H9 (cell line): ENCODE results near the gene FAM78A. TPM values are rescaled to one million over a fixed set of nuclear protein-coding genes. Genes with fewer than 3 reads are reported as not detected.

Experiments used
- DNase-seq: peaks from one replicate; pipeline ENCODE4 v3.0.0-alpha.2; 2017
- H2AFZ ChIP-seq: one replicate; pipeline ENCODE4 v1.6.1; 2013; ENCODE audit warnings: mild to moderate bottlenecking, low read length, control low read depth, moderate library complexity
- H2AK5ac ChIP-seq: 2 replicates; pipeline ENCODE4 v1.6.1; 2013; ENCODE audit warnings: low read length, control low read depth, mixed read lengths; ENCODE audit not compliant: insufficient read length
- H2BK120ac ChIP-seq: one replicate; pipeline ENCODE4 v1.6.1; 2013; ENCODE audit warnings: low read depth, mild to moderate bottlenecking, low read length, control low read depth, inconsistent platforms; ENCODE audit not compliant: poor library complexity, severe bottlenecking
- H2BK12ac ChIP-seq: 2 replicates; pipeline ENCODE4 v1.6.1; 2013; ENCODE audit warnings: low read length, control low read depth, mixed read lengths, low read depth; ENCODE audit not compliant: insufficient read length
- H2BK15ac ChIP-seq: 2 replicates; pipeline ENCODE4 v1.6.1; 2013; ENCODE audit warnings: low read depth, low read length, control low read depth
- H2BK20ac ChIP-seq: one replicate; pipeline ENCODE4 v1.6.1; 2013; ENCODE audit warnings: low read depth, mild to moderate bottlenecking, low read length, control low read depth, inconsistent platforms; ENCODE audit not compliant: poor library complexity, severe bottlenecking
- H2BK5ac ChIP-seq: 2 replicates; pipeline ENCODE4 v1.6.1; 2013; ENCODE audit warnings: low read length, control low read depth, mixed read lengths; ENCODE audit not compliant: insufficient read length
- H3K14ac ChIP-seq: 2 replicates; pipeline ENCODE4 v1.6.1; 2013; ENCODE audit warnings: low read length, control low read depth; ENCODE audit not compliant: insufficient read depth
- H3K18ac ChIP-seq: 2 replicates; pipeline ENCODE4 v1.6.1; 2013; ENCODE audit warnings: low read depth, mild to moderate bottlenecking, mixed read lengths, low read length, control low read depth; ENCODE audit not compliant: insufficient read length
- H3K23ac ChIP-seq: 2 replicates; pipeline ENCODE4 v1.6.1; 2013; ENCODE audit warnings: low read length, control low read depth, mixed read lengths, low read depth; ENCODE audit not compliant: insufficient read length
- H3K23me2 ChIP-seq: 2 replicates; pipeline ENCODE4 v1.6.1; 2013; ENCODE audit warnings: low read depth, mild to moderate bottlenecking, mixed read lengths, low read length, control low read depth; ENCODE audit not compliant: insufficient read length, poor library complexity, severe bottlenecking
- H3K27ac ChIP-seq: 2 replicates; pipeline ENCODE4 v1.5.1; 2013; ENCODE audit warnings: low read length, control low read depth, mixed read lengths, low read depth; ENCODE audit not compliant: insufficient read length
- H3K27me3 ChIP-seq: 2 replicates; pipeline ENCODE4 v1.6.1; 2013; ENCODE audit warnings: low read length, control low read depth, inconsistent platforms; ENCODE audit not compliant: insufficient read depth
- H3K4ac ChIP-seq: 2 replicates; pipeline ENCODE4 v1.6.1; 2013; ENCODE audit warnings: low read depth, mild to moderate bottlenecking, control low read depth, inconsistent platforms, low read length, moderate library complexity
- H3K4me1 ChIP-seq: 2 replicates; pipeline ENCODE4 v1.6.1; 2013; ENCODE audit warnings: low read length, control low read depth, inconsistent platforms; ENCODE audit not compliant: insufficient read depth
- H3K4me2 ChIP-seq: 2 replicates; pipeline ENCODE4 v1.6.1; 2013; ENCODE audit warnings: low read length, control low read depth, mixed read lengths; ENCODE audit not compliant: insufficient read length, insufficient read depth
- H3K56ac ChIP-seq: 2 replicates; pipeline ENCODE4 v1.6.1; 2013; ENCODE audit warnings: low read depth, mild to moderate bottlenecking, mixed read lengths, low read length, control low read depth; ENCODE audit not compliant: insufficient read length
- H3K79me1 ChIP-seq: 2 replicates; pipeline ENCODE4 v1.6.1; 2013; ENCODE audit warnings: low read depth, mild to moderate bottlenecking, moderate library complexity, low read length, control low read depth, inconsistent platforms; ENCODE audit not compliant: insufficient read depth, poor library complexity, severe bottlenecking
- H3K79me2 ChIP-seq: 2 replicates; pipeline ENCODE4 v1.6.1; 2013; ENCODE audit warnings: low read length, control low read depth, inconsistent platforms; ENCODE audit not compliant: insufficient read depth
- H3K9ac ChIP-seq: 2 replicates; pipeline ENCODE4 v1.6.1; 2013; ENCODE audit warnings: low read length, control low read depth, mixed read lengths; ENCODE audit not compliant: insufficient read length; ENCODE audit errors: extremely low read depth
- H3K9me3 ChIP-seq: one replicate; pipeline ENCODE4 v1.6.1; 2013; ENCODE audit warnings: low read depth, low read length, inconsistent platforms; ENCODE audit not compliant: control insufficient read depth
- H3T11ph ChIP-seq: one replicate; pipeline ENCODE4 v1.6.1; 2013; ENCODE audit warnings: mild to moderate bottlenecking, low read length, control low read depth, inconsistent platforms
- H4K20me1 ChIP-seq: one replicate; pipeline ENCODE4 v1.6.1; 2013; ENCODE audit not compliant: control insufficient read depth, insufficient read length, insufficient read depth
- H4K5ac ChIP-seq: 2 replicates; pipeline ENCODE4 v1.6.1; 2013; ENCODE audit warnings: low read depth, mild to moderate bottlenecking, mixed read lengths, low read length, control low read depth; ENCODE audit not compliant: insufficient read length
- H4K8ac ChIP-seq: replicated peaks from 2 replicates; pipeline ENCODE4 v1.6.1; 2013; ENCODE audit warnings: low read length, control low read depth, mixed read lengths, low read depth; ENCODE audit not compliant: insufficient read length
- H4K91ac ChIP-seq: 2 replicates; pipeline ENCODE4 v1.6.1; 2013; ENCODE audit warnings: low read depth, mild to moderate bottlenecking, moderate library complexity, mixed read lengths, low read length, control low read depth; ENCODE audit not compliant: insufficient read length
- H3K27ac Mint-ChIP-seq, 3 experiments: 2 replicates in 2 of 3; 3 replicates in 1 of 3; pipeline ENCODE4 v1.8.0; 2020 to 2021; ENCODE audit warnings: mixed read lengths in 3 of 3, mild to moderate bottlenecking in 1 of 3, moderate library complexity in 1 of 3
- H3K27me3 Mint-ChIP-seq: 2 replicates; pipeline ENCODE4 v1.8.0; 2021; ENCODE audit warnings: low read depth, mild to moderate bottlenecking, moderate library complexity, mixed read lengths
- H3K36me3 Mint-ChIP-seq, 3 experiments: 2 replicates in 2 of 3; 3 replicates in 1 of 3; pipeline ENCODE4 v1.8.0; 2020 to 2021; ENCODE audit warnings: low read depth in 3 of 3, mixed read lengths in 3 of 3; ENCODE audit not compliant: insufficient read depth in 1 of 3
- H3K4me1 Mint-ChIP-seq, 2 experiments: 2 replicates each; pipeline ENCODE4 v1.8.0; 2020; ENCODE audit warnings: mixed read lengths in 2 of 2
- H3K4me3 Mint-ChIP-seq, 2 experiments: 2 replicates in 1 of 2; 3 replicates in 1 of 2; pipeline ENCODE4 v1.8.0; 2020 to 2021; ENCODE audit warnings: mild to moderate bottlenecking in 2 of 2, mixed read lengths in 2 of 2, moderate library complexity in 1 of 2
- H3K9me3 Mint-ChIP-seq, 2 experiments: 2 replicates in 1 of 2; 3 replicates in 1 of 2; pipeline ENCODE4 v1.8.0; 2020; ENCODE audit warnings: mild to moderate bottlenecking in 2 of 2, mixed read lengths in 2 of 2, moderate library complexity in 1 of 2
- WGBS: extraction: QIAGEN DNeasy Blood & Tissue Kit; methylation state at CpG from one replicate; pipeline ENCODE4 v1.1.7; 2013; ENCODE audit warnings: missing lambda C conversion rate, low lambda C conversion rate, mixed read lengths; ENCODE audit not compliant: insufficient read length; ENCODE audit errors: extremely low coverage; 5-methylcytosine and 5-hydroxymethylcytosine counted together
- total RNA-seq: library from RNA; stranded (reverse); gene quantifications from 2 replicates; pipeline ENCODE4 v1.2.1, GENCODE V29; 2021
- TF ChIP-seq, protein P1 (sequence below): fragments of 200-600 bp; sonication (generic); conservative IDR thresholded peaks from 3 replicates; pipeline ENCODE4 v1.8.0; 2021; ENCODE audit warnings: antibody characterized with exemption, mild to moderate bottlenecking

FAM78A gene
- total RNA-seq, 1 experiment from 2014 or later: 1.9 TPM

DNA sequence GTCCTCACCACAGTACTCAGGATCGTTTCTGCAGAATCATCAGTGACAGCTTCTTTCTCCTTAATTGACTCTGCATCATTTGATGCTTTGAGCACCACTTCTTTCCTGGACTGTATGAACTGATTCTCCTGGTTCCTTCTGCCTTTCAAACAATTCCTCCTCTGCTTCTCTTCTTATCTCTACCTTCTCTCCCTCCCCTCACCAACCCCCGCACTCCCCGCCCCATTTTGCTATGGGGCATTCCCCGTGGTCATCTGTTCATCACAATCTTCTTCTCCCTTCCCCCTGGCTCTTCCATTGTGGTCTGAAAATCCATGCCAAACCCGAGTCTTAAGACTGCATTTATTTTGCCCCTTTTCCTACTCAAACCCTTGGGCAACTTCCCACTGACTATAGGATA is 57.9 kb downstream of the FAM78A start:
- Histone ChIP-seq H4K8ac (no peak overlapping the region), H3K56ac (no peak overlapping the region), H3K79me1 (no peaks in the 10 kb centered on the region), H2AK5ac (no peak overlapping the region), H3K27ac (no peak overlapping the region), H3K9me3 (no peaks in the 10 kb centered on the region), H3K79me2 (no peaks in the 10 kb centered on the region), H3T11ph (no peak overlapping the region), H4K5ac (no peak overlapping the region), H2BK5ac (no peak overlapping the region), H2BK12ac (no peak overlapping the region), H4K20me1 (no peaks in the 10 kb centered on the region), H3K4me2 (no peak overlapping the region), H2BK120ac (no peak overlapping the region), H3K4ac (no peak overlapping the region), H3K23ac (no peak overlapping the region), H3K9ac (no peak overlapping the region), H2AFZ (no peak overlapping the region), H3K23me2 (no peaks in the 10 kb centered on the region), H3K14ac (no peak overlapping the region), H3K18ac (no peak overlapping the region), H3K27me3 (no peaks in the 10 kb centered on the region), H4K91ac (no peak overlapping the region), H2BK15ac (no peak overlapping the region), H3K4me1 (peaks cover 3% of the 10 kb centered on the region), H2BK20ac (no peak overlapping the region)
- Mint-ChIP-seq H3K4me1 (peaks cover 24 to 30% of the 10 kb centered on the region in 2 experiments), H3K4me3 (no peak overlapping the region; a peak in 1 of 5 replicates), H3K36me3 (peaks cover 2 to 34% (median 23%) of the 10 kb centered on the region in 3 experiments; a peak in 6 of 7 replicates), H3K27me3 (no peaks in the 10 kb centered on the region; the same call in 1 of the 2 replicates), H3K27ac (no peak overlapping the region), H3K9me3 (no peaks in the 10 kb centered on the region)
- no CpG with 5 or more reads among the region's 5 CpGs for WGBS
- no peak for DNase-seq
- TF ChIP-seq, protein P1, sequence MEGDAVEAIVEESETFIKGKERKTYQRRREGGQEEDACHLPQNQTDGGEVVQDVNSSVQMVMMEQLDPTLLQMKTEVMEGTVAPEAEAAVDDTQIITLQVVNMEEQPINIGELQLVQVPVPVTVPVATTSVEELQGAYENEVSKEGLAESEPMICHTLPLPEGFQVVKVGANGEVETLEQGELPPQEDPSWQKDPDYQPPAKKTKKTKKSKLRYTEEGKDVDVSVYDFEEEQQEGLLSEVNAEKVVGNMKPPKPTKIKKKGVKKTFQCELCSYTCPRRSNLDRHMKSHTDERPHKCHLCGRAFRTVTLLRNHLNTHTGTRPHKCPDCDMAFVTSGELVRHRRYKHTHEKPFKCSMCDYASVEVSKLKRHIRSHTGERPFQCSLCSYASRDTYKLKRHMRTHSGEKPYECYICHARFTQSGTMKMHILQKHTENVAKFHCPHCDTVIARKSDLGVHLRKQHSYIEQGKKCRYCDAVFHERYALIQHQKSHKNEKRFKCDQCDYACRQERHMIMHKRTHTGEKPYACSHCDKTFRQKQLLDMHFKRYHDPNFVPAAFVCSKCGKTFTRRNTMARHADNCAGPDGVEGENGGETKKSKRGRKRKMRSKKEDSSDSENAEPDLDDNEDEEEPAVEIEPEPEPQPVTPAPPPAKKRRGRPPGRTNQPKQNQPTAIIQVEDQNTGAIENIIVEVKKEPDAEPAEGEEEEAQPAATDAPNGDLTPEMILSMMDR: no peak
